MM.1S (cell line): ENCODE data around the gene C11orf54.

Experiments used
- DNase-seq: peaks from one replicate; pipeline ENCODE4 v3.0.0-alpha.2; 2015
- H2AFZ ChIP-seq: fragments of 300-600 bp; sonication (generic); 2 replicates; pipeline ENCODE4 v1.6.0; 2016; ENCODE audit warnings: antibody characterized with exemption, low read length
- H3F3A ChIP-seq: fragments of 300-600 bp; sonication (generic); 2 replicates; pipeline ENCODE4 v1.6.1; 2016; ENCODE audit warnings: mild to moderate bottlenecking, antibody characterized with exemption, low read length, moderate library complexity, mixed read lengths; ENCODE audit not compliant: insufficient read depth
- H3K27ac ChIP-seq: fragments of 300-600 bp; sonication (generic); 2 replicates; pipeline ENCODE4 v1.5.1; 2016; ENCODE audit warnings: mild to moderate bottlenecking, low read length
- H3K27me3 ChIP-seq: fragments of 300-600 bp; sonication (generic); replicated peaks from 2 replicates; pipeline ENCODE4 v1.6.0; 2016; ENCODE audit warnings: low read length; ENCODE audit not compliant: insufficient read depth
- H3K36me3 ChIP-seq: fragments of 300-600 bp; sonication (generic); replicated peaks from 2 replicates; pipeline ENCODE4 v1.6.1; 2016; ENCODE audit warnings: mild to moderate bottlenecking, low read length, mixed read lengths; ENCODE audit not compliant: insufficient read depth
- H3K4me1 ChIP-seq: fragments of 300-600 bp; sonication (generic); 2 replicates; pipeline ENCODE4 v1.6.1; 2016; ENCODE audit warnings: low read length, mixed read lengths
- H3K4me2 ChIP-seq: fragments of 300-600 bp; sonication (generic); 2 replicates; pipeline ENCODE4 v1.6.0; 2016; ENCODE audit warnings: low read depth, low read length
- H3K4me3 ChIP-seq: fragments of 300-600 bp; sonication (generic); 2 replicates; pipeline ENCODE4 v1.5.1; 2016; ENCODE audit warnings: low read length, mixed read lengths
- H3K79me2 ChIP-seq: fragments of 300-600 bp; sonication (generic); 2 replicates; pipeline ENCODE4 v1.6.1; 2016; ENCODE audit warnings: mixed run types, low read length, mixed read lengths
- H3K9ac ChIP-seq: fragments of 300-600 bp; sonication (generic); 2 replicates; pipeline ENCODE4 v1.6.1; 2016; ENCODE audit warnings: low read length, mixed read lengths
- H3K9me2 ChIP-seq: fragments of 300-600 bp; sonication (generic); replicated peaks from 2 replicates; pipeline ENCODE4 v1.6.1; 2016; ENCODE audit warnings: mild to moderate bottlenecking, low read length, mixed read lengths; ENCODE audit not compliant: insufficient read depth
- H3K9me3 ChIP-seq: fragments of 300-600 bp; sonication (generic); replicated peaks from 2 replicates; pipeline ENCODE4 v1.6.1; 2016; ENCODE audit warnings: mild to moderate bottlenecking, low read length, mixed read lengths; ENCODE audit not compliant: insufficient read depth
- H4K20me1 ChIP-seq: fragments of 300-600 bp; sonication (generic); 2 replicates; pipeline ENCODE4 v1.6.1; 2016; ENCODE audit warnings: mild to moderate bottlenecking, low read length, moderate library complexity, mixed read lengths; ENCODE audit not compliant: insufficient read depth
- CTCF ChIP-seq: fragments of 300-600 bp; sonication (generic); IDR thresholded peaks from 2 replicates; pipeline ENCODE4 v1.5.1; 2016; ENCODE audit warnings: antibody characterized with exemption, low read length, mixed read lengths
- EZH2 ChIP-seq: fragments of 300-600 bp; sonication (generic); optimal IDR thresholded peaks from 2 replicates; pipeline ENCODE3; 2017; ENCODE audit warnings: low read depth, mild to moderate bottlenecking, antibody characterized with exemption, low read length, mixed read lengths
- EZH2phosphoT487 ChIP-seq: fragments of 300-600 bp; sonication (generic); IDR thresholded peaks from 2 replicates; pipeline ENCODE4 v1.6.1; 2018; ENCODE audit warnings: antibody characterized with exemption, low read length

The C11orf54 gene

GRCh38 chr11:93697611-93698010, 43.9 kb upstream of the C11orf54 start:
- Histone ChIP-seq H3K4me2 (no peak overlapping the region), H3K4me3 (no peak overlapping the region), H3K36me3 (peaks cover 16% of the 10 kb centered on the region; the same call in 1 of the 2 replicates), H2AFZ (no peak overlapping the region), H3K9me3 (no peaks in the 10 kb centered on the region), H3K79me2 (no peaks in the 10 kb centered on the region; the same call in 1 of the 2 replicates), H3K9ac (no peak overlapping the region), H3K4me1 (no peaks in the 10 kb centered on the region), H3F3A (no peaks in the 10 kb centered on the region), H4K20me1 (no peaks in the 10 kb centered on the region), H3K9me2 (no peaks in the 10 kb centered on the region), H3K27ac (no peak overlapping the region), H3K27me3 (no peaks in the 10 kb centered on the region)
- TF ChIP-seq CTCF = no peak
- no peak for TF ChIP-seq EZH2phosphoT487
- TF ChIP-seq EZH2 = no peak
- DNase-seq = no peak

GRCh38 chr11:93700830-93701229, 40.6 kb upstream of the C11orf54 start:
- Histone ChIP-seq H3K36me3 (peaks cover 20% of the 10 kb centered on the region; the same call in 1 of the 2 replicates), H3F3A (no peaks in the 10 kb centered on the region)

GRCh38 chr11:93704237-93704636, 37.2 kb upstream of the C11orf54 start:
- TF ChIP-seq EZH2phosphoT487 = no peak
- no peaks in the 10 kb centered on the region for H3K9me2 ChIP-seq
- DNase-seq = no peak
- no peak overlapping the region for H3K4me2 ChIP-seq
- H3K4me1 ChIP-seq = no peaks in the 10 kb centered on the region
- no peak overlapping the region for H3K4me3 ChIP-seq
- H2AFZ ChIP-seq = no peak overlapping the region
- no peaks in the 10 kb centered on the region for H3F3A ChIP-seq
- H3K9ac ChIP-seq = no peak overlapping the region
- H3K27ac ChIP-seq = no peak overlapping the region
- H3K79me2 ChIP-seq = peaks cover 3% of the 10 kb centered on the region; the same call in 1 of the 2 replicates
- H3K9me3 ChIP-seq = no peaks in the 10 kb centered on the region
- H3K36me3 ChIP-seq = peaks cover 23% of the 10 kb centered on the region; the same call in 1 of the 2 replicates
- H3K27me3 ChIP-seq = no peaks in the 10 kb centered on the region
- H4K20me1 ChIP-seq = no peaks in the 10 kb centered on the region

More at GRCh38 chr11:93700830-93701229, 40.6 kb upstream of the C11orf54 start:
- Histone ChIP-seq H3K9me2 (no peaks in the 10 kb centered on the region), H3K4me1 (no peaks in the 10 kb centered on the region), H3K4me3 (no peak overlapping the region), H3K27me3 (no peaks in the 10 kb centered on the region), H2AFZ (no peak overlapping the region), H3K79me2 (no peaks in the 10 kb centered on the region; the same call in 1 of the 2 replicates), H3K9me3 (no peaks in the 10 kb centered on the region), H4K20me1 (no peaks in the 10 kb centered on the region), H3K27ac (no peak overlapping the region), H3K4me2 (no peak overlapping the region), H3K9ac (no peak overlapping the region)
- DNase-seq = no peak
- no peak for TF ChIP-seq EZH2
- TF ChIP-seq EZH2phosphoT487 = no peak
- no peak for TF ChIP-seq CTCF

GRCh38 chr11:93710239-93710638, 31.2 kb upstream of the C11orf54 start:
- Histone ChIP-seq H3K9ac (no peak overlapping the region), H3K9me3 (no peaks in the 10 kb centered on the region), H3K27ac (no peak overlapping the region), H3K27me3 (no peaks in the 10 kb centered on the region), H3K9me2 (no peaks in the 10 kb centered on the region), H3K36me3 (peaks cover 19% of the 10 kb centered on the region; the same call in 1 of the 2 replicates), H4K20me1 (no peaks in the 10 kb centered on the region), H2AFZ (no peak overlapping the region), H3K4me3 (no peak overlapping the region), H3K79me2 (peaks cover 42% of the 10 kb centered on the region), H3K4me1 (no peaks in the 10 kb centered on the region), H3K4me2 (no peak overlapping the region), H3F3A (no peaks in the 10 kb centered on the region)
- TF ChIP-seq EZH2phosphoT487 = no peak
- DNase-seq = no peak
